LNCAP (cell line): ENCODE data around the gene GPATCH4.

Experiments
- TF ChIP-seq, protein P1 (sequence below): fragments of 450-650 bp; IDR thresholded peaks from 2 replicates; pipeline ENCODE4 v1.5.1; 2017; ENCODE audit warnings: mild to moderate bottlenecking

Gene GPATCH4

DNA sequence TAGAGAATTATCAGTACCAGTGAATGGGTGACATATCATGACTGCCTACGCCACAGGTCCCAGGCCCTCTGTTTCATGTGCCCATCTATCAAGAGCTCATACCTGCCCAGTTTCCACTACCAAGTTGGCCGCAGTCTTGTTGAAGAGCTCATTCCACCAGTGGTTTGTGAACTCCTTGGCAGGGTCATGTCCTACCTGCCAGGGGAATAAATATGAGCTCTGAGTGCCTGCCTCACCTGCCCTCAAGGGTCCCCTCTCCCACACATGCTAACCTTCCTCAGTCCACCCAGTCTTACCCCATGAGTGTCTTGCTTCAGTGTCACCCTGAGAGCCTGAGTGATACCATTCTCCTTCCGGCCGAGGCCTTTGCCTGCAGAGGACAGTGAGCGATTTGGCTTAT, 3.2 kb downstream of the GPATCH4 start:
- TF ChIP-seq, protein P1, sequence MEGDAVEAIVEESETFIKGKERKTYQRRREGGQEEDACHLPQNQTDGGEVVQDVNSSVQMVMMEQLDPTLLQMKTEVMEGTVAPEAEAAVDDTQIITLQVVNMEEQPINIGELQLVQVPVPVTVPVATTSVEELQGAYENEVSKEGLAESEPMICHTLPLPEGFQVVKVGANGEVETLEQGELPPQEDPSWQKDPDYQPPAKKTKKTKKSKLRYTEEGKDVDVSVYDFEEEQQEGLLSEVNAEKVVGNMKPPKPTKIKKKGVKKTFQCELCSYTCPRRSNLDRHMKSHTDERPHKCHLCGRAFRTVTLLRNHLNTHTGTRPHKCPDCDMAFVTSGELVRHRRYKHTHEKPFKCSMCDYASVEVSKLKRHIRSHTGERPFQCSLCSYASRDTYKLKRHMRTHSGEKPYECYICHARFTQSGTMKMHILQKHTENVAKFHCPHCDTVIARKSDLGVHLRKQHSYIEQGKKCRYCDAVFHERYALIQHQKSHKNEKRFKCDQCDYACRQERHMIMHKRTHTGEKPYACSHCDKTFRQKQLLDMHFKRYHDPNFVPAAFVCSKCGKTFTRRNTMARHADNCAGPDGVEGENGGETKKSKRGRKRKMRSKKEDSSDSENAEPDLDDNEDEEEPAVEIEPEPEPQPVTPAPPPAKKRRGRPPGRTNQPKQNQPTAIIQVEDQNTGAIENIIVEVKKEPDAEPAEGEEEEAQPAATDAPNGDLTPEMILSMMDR, result no peak

DNA sequence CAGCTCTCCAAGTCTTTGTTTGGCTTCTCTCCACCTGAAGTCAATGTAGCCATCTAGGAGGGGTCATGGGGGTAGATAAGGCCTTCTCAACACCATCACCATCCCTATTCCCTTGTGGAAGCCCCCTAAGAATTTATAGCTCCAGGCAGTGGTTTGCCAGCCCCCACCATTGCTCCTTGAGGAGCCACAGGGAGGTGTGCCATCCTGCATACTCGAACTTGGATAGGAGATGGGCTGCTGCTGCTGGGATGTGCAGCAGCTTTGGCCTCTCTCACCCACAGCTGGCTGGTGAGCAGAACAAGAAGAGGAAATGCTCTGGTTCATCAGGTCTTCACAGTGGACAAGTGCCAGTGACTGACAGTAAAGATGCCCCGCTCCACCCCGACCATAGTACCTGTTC, 4.9 kb downstream of the GPATCH4 start:
- TF ChIP-seq, protein P1, result no peak

DNA sequence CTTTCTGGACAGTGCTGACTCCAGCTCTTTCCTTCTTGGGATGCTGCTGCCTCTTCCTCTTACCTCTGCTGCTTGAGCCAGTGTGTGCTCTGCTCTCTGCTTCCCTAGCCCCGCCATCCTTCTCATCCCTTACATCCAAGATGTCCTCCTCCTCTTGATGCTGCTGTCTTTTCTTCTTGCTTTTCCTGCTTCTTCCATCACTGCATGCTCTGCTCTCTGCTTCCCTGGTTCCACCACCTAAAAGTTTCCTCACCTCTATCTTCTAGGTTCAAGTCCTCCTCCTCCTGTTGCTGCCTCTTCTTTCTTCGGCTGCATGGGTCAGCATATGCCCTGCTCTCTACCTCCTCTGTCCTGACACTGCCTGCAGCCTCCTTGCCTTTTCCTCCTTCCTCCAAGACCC, 6.3 kb downstream of the GPATCH4 start:
- TF ChIP-seq, protein P1, result no peak

- TF ChIP-seq, protein P1, result no peak
Observed at GRCh38 chr1:156594190-156594589, 7.1 kb downstream of the GPATCH4 start.

DNA sequence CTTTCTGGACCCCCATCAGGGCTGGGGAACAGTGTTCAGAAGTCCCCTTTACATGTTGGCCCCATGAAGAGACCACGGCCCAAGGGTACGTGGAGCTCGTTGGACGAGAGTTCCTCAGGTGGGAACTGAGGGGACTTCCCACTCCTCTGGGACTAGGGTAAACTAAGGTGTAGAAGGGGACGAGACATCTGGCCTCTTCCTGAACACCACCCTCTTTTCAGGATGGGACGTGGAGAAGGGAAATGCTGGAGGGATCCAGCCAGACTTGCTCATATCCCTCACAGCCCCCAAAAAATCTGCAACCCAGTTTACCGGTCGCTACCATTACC, 7.7 kb downstream of the GPATCH4 start:
- TF ChIP-seq, protein P1, result no peak

GRCh38 chr1:156592910-156593660, 8.2 kb downstream of the GPATCH4 start:
- TF ChIP-seq, protein P1, result no peak

DNA sequence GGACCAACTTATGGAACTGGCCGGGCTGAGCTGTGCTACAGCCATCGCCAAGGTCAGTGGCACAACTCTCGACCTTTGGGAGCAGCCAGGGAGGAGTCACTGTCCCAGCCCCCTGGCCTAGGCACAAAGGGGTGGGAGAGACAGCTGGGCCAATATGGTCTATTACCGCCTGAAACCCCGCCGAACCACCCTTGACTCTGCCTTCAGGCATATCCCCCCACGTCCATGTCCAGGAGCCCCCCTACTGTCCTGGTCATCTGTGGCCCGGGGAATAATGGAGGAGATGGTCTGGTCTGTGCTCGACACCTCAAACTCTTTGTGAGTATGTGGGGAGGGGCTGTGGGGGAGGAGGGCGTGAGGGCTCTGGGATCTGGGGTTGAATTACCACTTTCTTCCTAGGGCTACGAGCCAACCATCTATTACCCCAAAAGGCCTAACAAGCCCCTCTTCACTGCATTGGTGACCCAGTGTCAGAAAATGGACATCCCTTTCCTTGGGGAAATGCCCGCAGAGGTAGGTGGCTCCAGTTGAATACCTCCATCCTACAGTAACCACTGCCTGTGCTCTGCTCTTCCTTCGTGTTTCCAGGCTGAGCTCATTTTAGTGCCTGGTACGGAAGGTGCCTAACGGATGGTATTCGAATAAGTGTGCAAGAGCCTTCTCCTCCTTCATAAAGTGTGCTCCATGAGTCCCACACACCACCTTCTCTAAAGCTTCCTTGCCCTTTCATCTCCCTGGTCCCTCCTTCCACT, 8.9 kb downstream of the GPATCH4 start:
- TF ChIP-seq, protein P1, result no peak
